ENCODE results near the gene HEATR1. TPM values are rescaled to one million over a fixed set of nuclear protein-coding genes. Genes with fewer than 3 reads are reported as not detected.

The HEATR1 gene
- total and polyA plus RNA-seq, 3 donors from 2014 or later, result 27.9 to 57.7 (median 51.7) TPM

GRCh38 chr1:236575523-236575922 is 28.8 kb downstream of the HEATR1 start:
- H3K27me3 ChIP-seq, result no peaks in the 10 kb centered on the region
- no peak for TF ChIP-seq CTCF (IDR thresholded peaks at IDR 0.05)
- no peak for TF ChIP-seq POLR2A (IDR thresholded peaks at IDR 0.05)
- no peak overlapping the region for H3K4me3 ChIP-seq
- no peak for DNase-seq
- H3K36me3 ChIP-seq (ENCODE audit: low read depth, missing control alignments), result no peaks in the 10 kb centered on the region
- 94 to 95% methylated on average over 3 of the region's 3 CpGs for WGBS, 2 donors
- no peaks in the 10 kb centered on the region for H3K4me1 ChIP-seq
- intact Hi-C loops (cut with DNase I; ENCODE audit: low total_unique reads), result no loop called here
- H3K9me3 ChIP-seq, result no peaks in the 10 kb centered on the region
- H3K27ac ChIP-seq, result no peak overlapping the region

- Histone ChIP-seq H3K4me3 (no peak overlapping the region), H3K27ac (no peak overlapping the region), H3K9me3 (no peaks in the 10 kb centered on the region), H3K36me3 (ENCODE audit: low read depth, missing control alignments) (no peaks in the 10 kb centered on the region), H3K27me3 (no peaks in the 10 kb centered on the region), H3K4me1 (no peaks in the 10 kb centered on the region)
- WGBS, 2 donors, result 85 to 98% methylated on average over 2 of the region's 2 CpGs
- intact Hi-C loops (cut with DNase I; ENCODE audit: low total_unique reads), result no loop called here
- TF ChIP-seq CTCF (IDR thresholded peaks at IDR 0.05) (no peak), POLR2A (IDR thresholded peaks at IDR 0.05) (no peak)
- DNase-seq, result no peak
These were observed 35.9 kb downstream of the HEATR1 start for GRCh38 chr1:236568285-236568894.

- intact Hi-C loops (cut with DNase I; ENCODE audit: low total_unique reads), result no loop called here
- no peaks in the 10 kb centered on the region for H3K36me3 ChIP-seq (ENCODE audit: low read depth, missing control alignments)
- TF ChIP-seq POLR2A (IDR thresholded peaks at IDR 0.05), result no peak
- no peak for TF ChIP-seq CTCF (IDR thresholded peaks at IDR 0.05)
- H3K4me3 ChIP-seq, result no peak overlapping the region
- WGBS, 2 donors, result 90 to 91% methylated on average over 5 of the region's 5 CpGs
- H3K27me3 ChIP-seq, result no peaks in the 10 kb centered on the region
- no peaks in the 10 kb centered on the region for H3K4me1 ChIP-seq
- no peak overlapping the region for H3K27ac ChIP-seq
- DNase-seq, result no peak
- H3K9me3 ChIP-seq, result no peaks in the 10 kb centered on the region
These were observed 38.8 kb downstream of the HEATR1 start for GRCh38 chr1:236565530-236565929.

GRCh38 chr1:236561976-236562375 is 42.3 kb downstream of the HEATR1 start:
- Histone ChIP-seq H3K4me1 (no peaks in the 10 kb centered on the region), H3K9me3 (no peaks in the 10 kb centered on the region), H3K27ac (no peak overlapping the region), H3K36me3 (ENCODE audit: low read depth, missing control alignments) (no peaks in the 10 kb centered on the region), H3K4me3 (no peak overlapping the region), H3K27me3 (no peaks in the 10 kb centered on the region)
- WGBS, 2 donors, result 89 to 91% methylated on average over 2 of the region's 2 CpGs
- DNase-seq, result no peak
- TF ChIP-seq CTCF (IDR thresholded peaks at IDR 0.05) (no peak), POLR2A (IDR thresholded peaks at IDR 0.05) (no peak)
- intact Hi-C loops (cut with DNase I; ENCODE audit: low total_unique reads), result no loop called here

GRCh38 chr1:236560213-236560771 is 44.0 kb downstream of the HEATR1 start:
- intact Hi-C loops (cut with DNase I; ENCODE audit: low total_unique reads), result no loop called here
- H3K9me3 ChIP-seq, result no peaks in the 10 kb centered on the region
- TF ChIP-seq CTCF (IDR thresholded peaks at IDR 0.05) (peak in 1 of 3 experiments; percentile 11), POLR2A (IDR thresholded peaks at IDR 0.05) (no peak)
- no peak for DNase-seq
- WGBS, 2 donors, result 90 to 91% methylated on average over 7 of the region's 7 CpGs
- H3K27ac ChIP-seq, result no peak overlapping the region
- H3K27me3 ChIP-seq, result no peaks in the 10 kb centered on the region
- no peak overlapping the region for H3K4me3 ChIP-seq
- no peaks in the 10 kb centered on the region for H3K36me3 ChIP-seq (ENCODE audit: low read depth, missing control alignments)
- H3K4me1 ChIP-seq, result no peaks in the 10 kb centered on the region

Data from testis (tissue), 3 donors.